Pancreas (tissue), 10 donors: ENCODE results near the gene CRX. TPM values are rescaled to one million over a fixed set of nuclear protein-coding genes. Genes with fewer than 3 reads are reported as not detected.

Experiments used
- ATAC-seq, 4 donors: fragments of 200-7000 bp; cut with Tn5 transposase; one replicate each; pipeline versions ENCODE4 v1.8.0 to v1.9.1; 2020; ENCODE audit warnings: mild to moderate bottlenecking in 4 of 4, moderate library complexity in 4 of 4
- DNase-seq, 6 donors: peaks; one replicate each; pipeline ENCODE4 v3.0.0-alpha.2; 2020
- FAIRE-seq: peaks from 2 replicates; lab custom pipeline; 2012; peaks lifted over from hg19 to GRCh38; lab: Jason Lieb, UNC
- H3K27ac ChIP-seq, 4 donors: fragments of 200-600 bp; sonication (generic); 1 replicate in 3 of 4; 2 replicates in 1 of 4; pipeline versions ENCODE4 v1.5.0 to v1.8.0; 2020
- H3K27me3 ChIP-seq, 4 donors: fragments of 200-600 bp; one replicate each; pipeline ENCODE4 v1.8.0; 2021
- H3K36me3 ChIP-seq, 3 donors: fragments of 200-600 bp; sonication (generic) in 1 of 3; one replicate each; pipeline versions ENCODE4 v1.5.0 to v1.8.0; 2020 to 2021
- H3K4me1 ChIP-seq, 3 donors: fragments of 200-600 bp; one replicate each; pipeline ENCODE4 v1.8.0; 2021
- H3K4me3 ChIP-seq, 4 donors: fragments of 200-600 bp; sonication (generic) in 2 of 4; one replicate each; pipeline versions ENCODE4 v1.5.0 to v1.8.0; 2020 to 2021
- H3K9me3 ChIP-seq, 4 donors: fragments of 200-600 bp; one replicate each; pipeline ENCODE4 v1.8.0; 2021
- WGBS, 2 donors: extraction: QIAGEN DNeasy Blood & Tissue Kit; methylation state at CpG; one replicate each; pipeline ENCODE4 v1.1.7; 2013; 5-methylcytosine and 5-hydroxymethylcytosine counted together
- intact Hi-C, 3 donors: fragments of 100-400 bp; cut with DNase I; formaldehyde crosslinking; loops; one replicate each; pipeline versions ENCODE4 v1.11.1 to v1.14.2; 2022
- polyA plus RNA-seq, 2 donors: library from polyadenylated mRNA; stranded (reverse); fragments of 200-250 nt; gene quantifications; one replicate each; pipeline ENCODE4 v1.2.3, GENCODE V29; 2013
- total RNA-seq, 6 donors: library from RNA; stranded (reverse); fragmentation: NEBNext Ultra II Directional in 4 of 6; extraction: Animal tissue kit (Norgen Biotek cat#: 25700) in 4 of 6; gene quantifications; one replicate each; pipeline versions ENCODE4 v1.2.1 to v1.2.4, GENCODE V29; 2021 to 2023
- TF ChIP-seq, protein P1 (sequence below), 4 donors: fragments of 200-600 bp; sonication (generic) in 3 of 4; IDR thresholded peaks; one replicate each; pipeline versions ENCODE4 v1.5.0 to v1.8.0; 2021; ENCODE audit warnings: antibody characterized with exemption in 4 of 4
- donor health status: healthy with polysubstance abuse.
- donor health status: DM: no; HTN: no; CAD: no; lungs with moderate emphysema.
- donor health status: DM: no; HTN: no; CAD: no.
- donor health status: control.
- donor health status: control.
- donor health status: Bipolar disorder and iron deficiency.
- donor health status: DM: yes; HTN: yes; CAD: no.
- donor health status: DM: no; HTN: no; CAD: no.
- donor health status: DM: no; HTN: no; CAD: no.
- donor health status: DM: yes; HTN: yes; CAD: no.

Gene CRX
- total and polyA plus RNA-seq, 8 donors: not detected

- intact Hi-C loops: no loop called here
- ATAC-seq (no peak), DNase-seq (no peak), FAIRE-seq (no peak)
- Histone ChIP-seq H3K27me3 (no peaks in the 10 kb centered on the region), H3K36me3 (no peaks in the 10 kb centered on the region), H3K9me3 (no peaks in the 10 kb centered on the region), H3K4me3 (no peak overlapping the region), H3K4me1 (no peaks in the 10 kb centered on the region), H3K27ac (no peak overlapping the region)
- TF ChIP-seq, protein P1, sequence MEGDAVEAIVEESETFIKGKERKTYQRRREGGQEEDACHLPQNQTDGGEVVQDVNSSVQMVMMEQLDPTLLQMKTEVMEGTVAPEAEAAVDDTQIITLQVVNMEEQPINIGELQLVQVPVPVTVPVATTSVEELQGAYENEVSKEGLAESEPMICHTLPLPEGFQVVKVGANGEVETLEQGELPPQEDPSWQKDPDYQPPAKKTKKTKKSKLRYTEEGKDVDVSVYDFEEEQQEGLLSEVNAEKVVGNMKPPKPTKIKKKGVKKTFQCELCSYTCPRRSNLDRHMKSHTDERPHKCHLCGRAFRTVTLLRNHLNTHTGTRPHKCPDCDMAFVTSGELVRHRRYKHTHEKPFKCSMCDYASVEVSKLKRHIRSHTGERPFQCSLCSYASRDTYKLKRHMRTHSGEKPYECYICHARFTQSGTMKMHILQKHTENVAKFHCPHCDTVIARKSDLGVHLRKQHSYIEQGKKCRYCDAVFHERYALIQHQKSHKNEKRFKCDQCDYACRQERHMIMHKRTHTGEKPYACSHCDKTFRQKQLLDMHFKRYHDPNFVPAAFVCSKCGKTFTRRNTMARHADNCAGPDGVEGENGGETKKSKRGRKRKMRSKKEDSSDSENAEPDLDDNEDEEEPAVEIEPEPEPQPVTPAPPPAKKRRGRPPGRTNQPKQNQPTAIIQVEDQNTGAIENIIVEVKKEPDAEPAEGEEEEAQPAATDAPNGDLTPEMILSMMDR (IDR thresholded peaks at IDR 0.05): no peak
- 11 to 14% methylated on average over 10 of the region's 10 CpGs for WGBS, 2 donors
Measured at GRCh38 chr19:47819858-47820257, 1.9 kb upstream of the CRX start.

- no peaks in the 10 kb centered on the region for H3K4me1 ChIP-seq
- intact Hi-C loops: no loop called here
- no peak overlapping the region for H3K4me3 ChIP-seq
- TF ChIP-seq, protein P1 (IDR thresholded peaks at IDR 0.05): no peak
- H3K9me3 ChIP-seq: no peaks in the 10 kb centered on the region
- DNase-seq (no peak), ATAC-seq (no peak), FAIRE-seq (no peak)
- no peaks in the 10 kb centered on the region for H3K27me3 ChIP-seq
- H3K27ac ChIP-seq: no peak overlapping the region
- 53 to 55% methylated on average over 2 of the region's 2 CpGs for WGBS, 2 donors
- H3K36me3 ChIP-seq: no peaks in the 10 kb centered on the region
Measured at GRCh38 chr19:47820410-47820809, 1.3 kb upstream of the CRX start.

DNA sequence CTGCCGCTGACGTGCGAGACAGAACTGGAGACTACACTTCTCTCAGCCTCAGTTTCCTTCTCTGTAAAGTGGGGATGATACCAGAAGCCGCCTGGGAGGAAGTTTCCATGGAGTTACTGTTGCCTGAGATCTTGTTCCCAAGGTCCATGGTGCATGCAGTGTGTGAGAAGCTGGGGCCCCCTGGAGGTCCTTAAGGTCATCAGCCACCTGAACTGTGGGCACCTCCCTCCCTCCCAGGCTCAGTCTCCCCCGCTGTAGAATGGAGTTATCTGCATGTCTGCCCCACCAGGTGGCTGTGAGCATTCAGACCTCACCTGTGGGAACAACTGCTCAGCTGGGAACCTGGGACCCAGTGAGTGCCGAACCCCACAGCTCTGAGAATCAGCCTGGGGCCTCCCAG lies 2.7 kb downstream of the CRX start:
- FAIRE-seq: no peak
- TF ChIP-seq, protein P1 (IDR thresholded peaks at IDR 0.05): no peak

DNA sequence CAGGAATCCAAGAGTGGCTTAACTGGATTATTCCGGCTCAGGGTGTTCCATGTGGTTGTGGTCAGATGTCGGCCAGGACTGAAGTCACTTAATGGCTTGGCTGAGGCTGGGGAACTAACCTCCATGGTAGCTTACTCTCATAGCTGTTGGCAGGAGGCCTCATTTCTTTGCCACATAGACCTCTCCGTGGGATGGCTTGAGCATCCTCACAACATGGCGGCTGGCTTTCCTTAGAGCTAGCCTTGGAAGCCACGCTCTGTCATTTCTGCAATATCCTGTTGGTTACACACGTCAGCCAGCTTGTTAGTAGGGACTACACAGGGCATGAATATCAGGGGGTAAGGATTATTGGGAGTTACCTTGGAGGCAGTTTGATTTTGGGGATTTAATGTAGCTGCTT lies 5.1 kb downstream of the CRX start:
- H3K9me3 ChIP-seq: no peaks in the 10 kb centered on the region
- no peaks in the 10 kb centered on the region for H3K27me3 ChIP-seq
- intact Hi-C loops: no loop called here
- H3K4me3 ChIP-seq: no peak overlapping the region
- TF ChIP-seq, protein P1 (IDR thresholded peaks at IDR 0.05): no peak
- no peak for ATAC-seq
- WGBS, 2 donors: 81 to 88% methylated on average over 6 of the region's 6 CpGs
- H3K36me3 ChIP-seq: no peaks in the 10 kb centered on the region
- H3K4me1 ChIP-seq: no peaks in the 10 kb centered on the region
- no peak overlapping the region for H3K27ac ChIP-seq
- no peak for DNase-seq
- FAIRE-seq: no peak

More for the DNA sequence above, 2.7 kb downstream of the CRX start:
- no peaks in the 10 kb centered on the region for H3K36me3 ChIP-seq
- intact Hi-C loops: no loop called here
- H3K27ac ChIP-seq: no peak overlapping the region
- WGBS, 2 donors: 60 to 63% methylated on average over 6 of the region's 6 CpGs
- no peak overlapping the region for H3K4me3 ChIP-seq
- H3K9me3 ChIP-seq: no peaks in the 10 kb centered on the region
- ATAC-seq: no peak
- no peaks in the 10 kb centered on the region for H3K27me3 ChIP-seq
- H3K4me1 ChIP-seq: no peaks in the 10 kb centered on the region
- no peak for DNase-seq

GRCh38 chr19:47832723-47833122 lies 11.0 kb downstream of the CRX start:
- H3K4me3 ChIP-seq: no peak overlapping the region
- no peak for ATAC-seq
- TF ChIP-seq, protein P1 (IDR thresholded peaks at IDR 0.05): no peak
- no peaks in the 10 kb centered on the region for H3K27me3 ChIP-seq
- H3K36me3 ChIP-seq: no peaks in the 10 kb centered on the region
- no peaks in the 10 kb centered on the region for H3K4me1 ChIP-seq
- no peak for FAIRE-seq
- intact Hi-C loops: no loop called here
- no peak for DNase-seq
- no peaks in the 10 kb centered on the region for H3K9me3 ChIP-seq
- WGBS, 2 donors: 72 to 81% methylated on average over 4 of the region's 4 CpGs
- no peak overlapping the region for H3K27ac ChIP-seq
